Keratinocyte (primary cell): Measurements from ENCODE around the gene ARMH1. TPM values are rescaled to one million over a fixed set of nuclear protein-coding genes. Genes with fewer than 3 reads are reported as not detected.

ENCODE experiments used
- DNase-seq: peaks from one replicate; pipeline ENCODE4 v3.0.0-alpha.2; 2011; ENCODE audit warnings: low read depth, missing footprints, low spot score
- FAIRE-seq: peaks from 2 replicates; lab custom pipeline; 2011; peaks lifted over from hg19 to GRCh38; lab: Jason Lieb, UNC
- H2AFZ ChIP-seq: 2 replicates; pipeline ENCODE4 v1.6.0; 2012; ENCODE audit warnings: low read length, control low read depth, inconsistent platforms; ENCODE audit not compliant: control insufficient read depth
- H3K27ac ChIP-seq: 2 replicates; pipeline ENCODE4 v1.5.1; 2011; ENCODE audit warnings: low read length; ENCODE audit not compliant: control insufficient read depth, insufficient read depth
- H3K27me3 ChIP-seq: 3 replicates; pipeline ENCODE4 v1.6.0; 2011; ENCODE audit warnings: low read length; ENCODE audit not compliant: control insufficient read depth, insufficient read depth; ENCODE audit errors: extremely low read depth
- H3K36me3 ChIP-seq, 2 experiments: 2 replicates in 1 of 2; 3 replicates in 1 of 2; pipeline ENCODE4 v1.5.1; 2011; ENCODE audit warnings: low read length in 2 of 2, mild to moderate bottlenecking in 1 of 2; ENCODE audit not compliant: control insufficient read depth in 2 of 2, insufficient read depth in 2 of 2; ENCODE audit errors: extremely low read depth in 1 of 2
- H3K4me1 ChIP-seq: 3 replicates; pipeline ENCODE4 v1.5.1; 2011; ENCODE audit warnings: low read length; ENCODE audit not compliant: control insufficient read depth, insufficient read depth; ENCODE audit errors: extremely low read depth
- H3K4me2 ChIP-seq: 3 replicates; pipeline ENCODE4 v1.6.0; 2011; ENCODE audit warnings: low read depth, low read length; ENCODE audit not compliant: control insufficient read depth, insufficient read depth; ENCODE audit errors: extremely low read depth
- H3K4me3 ChIP-seq, 3 experiments: fragments of 200-600 bp in 1 of 3; sonication (generic) in 1 of 3; 2 replicates in 2 of 3; 3 replicates in 1 of 3; pipeline ENCODE4 v1.5.1; 2011 to 2016; ENCODE audit warnings: low read length in 3 of 3, mild to moderate bottlenecking in 3 of 3, control low read depth in 2 of 3, inconsistent platforms in 1 of 3, low read depth in 1 of 3, mixed read lengths in 1 of 3, mixed run types in 1 of 3, moderate library complexity in 1 of 3; ENCODE audit not compliant: control insufficient read depth in 2 of 3, insufficient read depth in 2 of 3; ENCODE audit errors: extremely low read depth in 1 of 3
- H3K79me2 ChIP-seq: 2 replicates; pipeline ENCODE4 v1.6.0; 2012; ENCODE audit warnings: low read length; ENCODE audit not compliant: control insufficient read depth, insufficient read depth
- H3K9ac ChIP-seq: 3 replicates; pipeline ENCODE4 v1.6.0; 2011; ENCODE audit warnings: low read length; ENCODE audit not compliant: control insufficient read depth, insufficient read depth; ENCODE audit errors: extremely low read depth
- H3K9me1 ChIP-seq: 3 replicates; pipeline ENCODE4 v1.6.0; 2011; ENCODE audit warnings: low read length; ENCODE audit not compliant: control insufficient read depth, insufficient read depth; ENCODE audit errors: extremely low read depth
- H3K9me3 ChIP-seq: 2 replicates; pipeline ENCODE4 v1.5.1; 2012; ENCODE audit warnings: low read depth, low read length; ENCODE audit not compliant: control insufficient read depth
- H4K20me1 ChIP-seq: 3 replicates; pipeline ENCODE4 v1.6.0; 2011; ENCODE audit warnings: low read length; ENCODE audit not compliant: control insufficient read depth, insufficient read depth; ENCODE audit errors: extremely low read depth
- CTCF ChIP-seq, 3 experiments: IDR thresholded peaks in 1 of 3; conservative IDR thresholded peaks in 1 of 3; optimal IDR thresholded peaks in 1 of 3; 2 replicates in 2 of 3; 3 replicates in 1 of 3; pipeline versions ENCODE3 to v1.5.1; 2011; ENCODE audit warnings: low read length in 3 of 3, mild to moderate bottlenecking in 3 of 3, moderate library complexity in 2 of 3, control low read depth in 1 of 3, inconsistent platforms in 1 of 3; ENCODE audit not compliant: insufficient read depth in 2 of 3; ENCODE audit errors: extremely low read depth in 1 of 3
- EZH2 ChIP-seq: IDR thresholded peaks from one replicate; pipeline ENCODE4 v1.6.1; 2012; ENCODE audit warnings: inconsistent platforms, mild to moderate bottlenecking, low read length, moderate library complexity
- dilution Hi-C: fragments of 300-500 bp; cut with MboI; formaldehyde crosslinking; loops from one replicate; pipeline ENCODE4 v1.7.0; 2020; ENCODE audit warnings: low sequenced_read_pairs; ENCODE audit not compliant: extremely low pct_ligation_motif_present
- polyA plus RNA-seq, 5 experiments: library from polyadenylated mRNA; depleted of rRNA in 3 of 5; stranded (reverse) in 3 of 5; stranded (forward) in 1 of 5; unstranded in 1 of 5; fragments of >200 nt; gene quantifications; 1 replicate in 1 of 5; 2 replicates in 3 of 5; 3 replicates in 1 of 5; pipeline versions ENCODE4 v1.2.1 to v1.2.3, GENCODE V29; 2011 to 2012; ENCODE audit warnings: missing spikeins in 2 of 5, low read depth in 1 of 5, low replicate concordance in 1 of 5

The ARMH1 gene
- polyA plus RNA-seq, 1 donor (not counting 4 experiments of a cell fraction or from before 2014, with no cell fraction given) = 0.22 TPM

DNA sequence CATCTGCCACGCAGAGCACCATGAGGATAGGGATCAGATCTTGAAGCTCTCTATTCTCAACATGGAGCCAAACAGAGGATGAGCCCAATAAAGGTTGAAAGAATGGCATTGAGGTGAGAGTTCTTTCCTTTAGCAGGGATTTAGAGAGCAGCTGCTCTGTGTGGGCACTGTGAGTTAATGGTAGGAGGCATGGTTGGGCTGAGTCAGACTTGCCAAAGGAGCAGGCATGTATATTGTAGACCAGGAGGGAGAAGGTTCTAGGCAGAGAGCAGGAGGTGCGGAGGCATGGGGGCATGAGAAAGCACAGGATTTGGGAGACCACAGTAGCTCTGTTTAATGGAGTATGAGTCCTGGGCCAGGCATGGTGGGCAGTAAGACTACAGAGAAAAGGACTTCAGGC lies 32.3 kb upstream of the ARMH1 start:
- FAIRE-seq = no peak
- Histone ChIP-seq H3K4me2 (no peak overlapping the region), H4K20me1 (no peaks in the 10 kb centered on the region), H3K36me3 (peaks cover 26 to 54% of the 10 kb centered on the region in 2 experiments), H3K9me1 (no peaks in the 10 kb centered on the region), H3K27me3 (no peaks in the 10 kb centered on the region), H3K4me3 (no peak overlapping the region), H2AFZ (no peak overlapping the region), H3K4me1 (peaks cover 14% of the 10 kb centered on the region), H3K9ac (no peak overlapping the region), H3K27ac (no peak overlapping the region), H3K79me2 (no peaks in the 10 kb centered on the region), H3K9me3 (no peaks in the 10 kb centered on the region)
- no peak for DNase-seq
- dilution Hi-C loops = no loop called here
- TF ChIP-seq CTCF (optimal IDR thresholded peaks at IDR 0.05 in 1 of 3, IDR thresholded peaks at IDR 0.05 in 1 of 3, conservative IDR thresholded peaks at IDR 0.05 in 1 of 3; ENCODE audit: extremely low read depth in 1 of 3, insufficient read depth in 2 of 3, low read length in 3 of 3) (no peak), EZH2 (no peak)

DNA sequence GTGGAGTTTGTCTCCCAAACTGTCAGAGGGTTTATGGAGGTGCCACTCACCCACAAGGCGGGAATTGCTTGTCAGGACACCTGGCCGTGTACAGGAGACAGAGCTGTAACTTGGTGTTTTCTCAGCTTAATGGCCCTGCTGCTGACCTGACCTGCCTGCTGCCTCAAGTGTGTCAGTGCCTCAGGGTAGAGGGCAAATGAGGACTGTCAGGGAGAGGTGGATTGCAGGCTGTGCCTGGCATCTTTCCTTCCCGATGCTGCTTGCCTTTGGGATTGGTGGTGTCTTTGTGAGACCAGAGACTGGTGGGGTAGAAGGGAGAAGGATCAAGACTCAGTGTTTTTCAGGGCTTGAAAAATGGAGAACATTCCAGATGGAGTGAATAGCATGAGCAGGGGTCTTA lies 31.6 kb upstream of the ARMH1 start:
- H3K4me2 ChIP-seq = no peak overlapping the region
- no peak overlapping the region for H3K9ac ChIP-seq
- dilution Hi-C loops = no loop called here
- DNase-seq = no peak
- no peak overlapping the region for H2AFZ ChIP-seq
- no peak overlapping the region for H3K27ac ChIP-seq
- no peaks in the 10 kb centered on the region for H3K27me3 ChIP-seq
- no peaks in the 10 kb centered on the region for H3K9me3 ChIP-seq
- H3K9me1 ChIP-seq = no peaks in the 10 kb centered on the region
- peaks cover 9% of the 10 kb centered on the region for H3K4me1 ChIP-seq
- no peak for FAIRE-seq
- no peak overlapping the region for H3K4me3 ChIP-seq
- peaks cover 30 to 57% of the 10 kb centered on the region in 2 experiments for H3K36me3 ChIP-seq
- TF ChIP-seq CTCF (optimal IDR thresholded peaks at IDR 0.05 in 1 of 3, IDR thresholded peaks at IDR 0.05 in 1 of 3, conservative IDR thresholded peaks at IDR 0.05 in 1 of 3; ENCODE audit: extremely low read depth in 1 of 3, insufficient read depth in 2 of 3, low read length in 3 of 3) (no peak), EZH2 (no peak)
- no peaks in the 10 kb centered on the region for H3K79me2 ChIP-seq
- H4K20me1 ChIP-seq = no peaks in the 10 kb centered on the region
